CD4-positive, CD25-positive, alpha-beta regulatory T cell (primary cell): ENCODE measurements around the gene CFTR. TPM values are rescaled to one million over a fixed set of nuclear protein-coding genes. Genes with fewer than 3 reads are reported as not detected.
"Not testable (repeated sequence)": the region's sequence is repeated elsewhere in the genome, so short reads cannot be mapped to it uniquely, and the experiment has no call there.

Source experiments
- ATAC-seq, 2 donors: fragments of 150-1000 bp; cut with Tn5 transposase; one replicate each; pipeline ENCODE4 v1.10.0; 2021; ENCODE audit warnings: low read depth in 2 of 2, moderate number of reproducible peaks in 2 of 2, moderate library complexity in 1 of 2
- DNase-seq, 3 donors: peaks; one replicate each; pipeline versions ENCODE4 v3.0.0 to v3.0.0-alpha.2; 2012 to 2022; ENCODE audit warnings: mixed read lengths in 1 of 3
- H3K27ac ChIP-seq: one replicate; pipeline ENCODE4 v1.7.0; 2013; ENCODE audit warnings: mild to moderate bottlenecking, low read length; ENCODE audit not compliant: insufficient read depth, poor library complexity, severe bottlenecking
- H3K27me3 ChIP-seq: one replicate; pipeline ENCODE4 v1.7.0; 2013; ENCODE audit warnings: low read length; ENCODE audit not compliant: control insufficient read depth, insufficient read depth
- H3K36me3 ChIP-seq: one replicate; pipeline ENCODE4 v1.7.0; 2013; ENCODE audit warnings: mild to moderate bottlenecking, low read length, moderate library complexity; ENCODE audit not compliant: control insufficient read depth, insufficient read depth
- H3K4me1 ChIP-seq: 2 replicates; pipeline ENCODE4 v1.7.0; 2013; ENCODE audit warnings: mild to moderate bottlenecking, low read length; ENCODE audit not compliant: insufficient read depth, control insufficient read depth, poor library complexity, severe bottlenecking
- H3K4me3 ChIP-seq: one replicate; pipeline ENCODE4 v1.7.0; 2013; ENCODE audit warnings: low read depth, mild to moderate bottlenecking, low read length, moderate library complexity
- H3K9me3 ChIP-seq, 2 experiments: 1 replicate in 1 of 2; 2 replicates in 1 of 2; pipeline ENCODE4 v1.7.0; 2013; ENCODE audit warnings: low read length in 2 of 2, mild to moderate bottlenecking in 1 of 2, moderate library complexity in 1 of 2; ENCODE audit not compliant: control insufficient read depth in 2 of 2
- H3K27ac Mint-ChIP-seq, 3 donors: one replicate each; pipeline ENCODE4 v1.8.0; 2020 to 2022; ENCODE audit warnings: mild to moderate bottlenecking in 3 of 3, mixed read lengths in 3 of 3, moderate library complexity in 2 of 3
- H3K27me3 Mint-ChIP-seq: one replicate; pipeline ENCODE4 v1.8.0; 2022; ENCODE audit warnings: mild to moderate bottlenecking, mixed read lengths
- H3K36me3 Mint-ChIP-seq: one replicate; pipeline ENCODE4 v1.8.0; 2020; ENCODE audit warnings: mixed read lengths
- H3K4me1 Mint-ChIP-seq, 4 donors: one replicate each; pipeline ENCODE4 v1.8.0; 2020 to 2022; ENCODE audit warnings: mixed read lengths in 4 of 4, mild to moderate bottlenecking in 1 of 4
- H3K4me3 Mint-ChIP-seq, 4 donors: one replicate each; pipeline ENCODE4 v1.8.0; 2020 to 2022; ENCODE audit warnings: mild to moderate bottlenecking in 4 of 4, mixed read lengths in 4 of 4, moderate library complexity in 3 of 4
- H3K9me3 Mint-ChIP-seq, 7 donors: one replicate each; pipeline ENCODE4 v1.8.0; 2020 to 2022; ENCODE audit warnings: mixed read lengths in 7 of 7, mild to moderate bottlenecking in 3 of 7, moderate library complexity in 2 of 7
- polyA plus RNA-seq, 4 donors: library from polyadenylated mRNA; unstranded; fragments of 300-500 nt; fragmentation: Illumina TruSeq; gene quantifications; one replicate each; pipeline ENCODE4 v1.2.3, GENCODE V29; 2021
- total RNA-seq: library from RNA; stranded (reverse); gene quantifications from one replicate; pipeline ENCODE4 v1.2.3, GENCODE V29; 2022

CFTR gene
- total and polyA plus RNA-seq, 5 donors from 2014 or later = not detected

DNA sequence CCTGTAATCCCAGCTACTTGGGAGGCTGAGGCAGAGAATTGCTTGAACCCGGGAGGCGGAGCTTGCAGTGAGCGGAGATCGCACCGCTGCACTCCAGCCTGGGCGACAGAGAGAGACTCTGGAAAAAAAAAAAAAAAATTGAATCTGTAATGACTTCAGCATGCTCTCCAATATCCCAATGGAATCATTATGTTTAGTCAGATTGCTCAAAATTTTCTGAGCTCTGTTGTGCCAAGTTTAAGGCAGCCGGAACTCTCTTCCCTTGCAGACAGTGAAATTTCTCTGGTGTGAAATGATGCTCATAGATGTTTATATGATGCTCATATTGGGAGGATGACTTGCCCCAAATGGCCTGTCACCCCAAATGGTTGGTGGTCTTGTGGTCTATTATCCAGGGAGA lies 212.5 kb downstream of the CFTR start:
- Mint-ChIP-seq H3K4me1 (no peaks in the 10 kb centered on the region), H3K27ac (no peak overlapping the region), H3K9me3 (peaks cover 0 to 7% (median 1%) of the 10 kb centered on the region in 7 donors), H3K4me3 (no peak overlapping the region), H3K36me3 (no peaks in the 10 kb centered on the region), H3K27me3 (no peaks in the 10 kb centered on the region)
- DNase-seq (no peak), ATAC-seq (no peak)
- Histone ChIP-seq H3K9me3 (no peaks in the 10 kb centered on the region), H3K4me3 (no peak overlapping the region), H3K36me3 (no peaks in the 10 kb centered on the region), H3K27ac (no peak overlapping the region), H3K27me3 (no peaks in the 10 kb centered on the region), H3K4me1 (no peaks in the 10 kb centered on the region)

DNA sequence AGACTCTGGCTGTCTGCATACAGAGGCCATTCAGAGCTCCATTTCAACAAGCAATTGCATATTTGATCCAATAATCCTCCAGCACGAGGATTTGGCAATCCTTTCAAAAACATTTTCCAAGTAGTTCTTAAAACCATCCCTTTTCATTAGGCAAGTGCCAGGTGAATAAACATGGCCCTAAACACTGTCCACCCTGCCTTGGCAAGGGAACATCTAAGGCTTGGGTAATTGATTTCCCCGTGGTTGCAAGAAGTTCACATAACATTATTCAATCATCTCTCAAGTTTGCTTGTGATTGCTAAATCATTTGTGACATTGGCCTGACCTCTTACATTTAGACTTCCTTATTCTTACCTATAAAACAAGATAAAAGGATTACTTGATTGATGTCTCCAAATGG lies 218.2 kb downstream of the CFTR start:
- no peak overlapping the region for H3K4me3 Mint-ChIP-seq
- no peaks in the 10 kb centered on the region for H3K36me3 ChIP-seq
- H3K27ac Mint-ChIP-seq = no peak overlapping the region
- H3K27ac ChIP-seq = no peak overlapping the region
- no peaks in the 10 kb centered on the region for H3K36me3 Mint-ChIP-seq
- no peaks in the 10 kb centered on the region for H3K4me1 Mint-ChIP-seq
- no peaks in the 10 kb centered on the region for H3K9me3 ChIP-seq
- H3K27me3 Mint-ChIP-seq = no peaks in the 10 kb centered on the region
- ATAC-seq (no peak), DNase-seq (no peak)
- H3K27me3 ChIP-seq = no peaks in the 10 kb centered on the region
- H3K4me3 ChIP-seq = no peak overlapping the region
- no peaks in the 10 kb centered on the region for H3K4me1 ChIP-seq
- peaks cover 0 to 4% (median 2%) of the 10 kb centered on the region in 7 donors for H3K9me3 Mint-ChIP-seq

GRCh38 chr7:117704063-117704462 lies 224.2 kb downstream of the CFTR start:
- Mint-ChIP-seq H3K27me3 (no peaks in the 10 kb centered on the region), H3K36me3 (no peaks in the 10 kb centered on the region), H3K4me3 (no peak overlapping the region), H3K9me3 (peaks cover 0 to 4% (median 0%) of the 10 kb centered on the region in 7 donors), H3K27ac (no peak overlapping the region), H3K4me1 (no peaks in the 10 kb centered on the region)
- Histone ChIP-seq H3K27ac (no peak overlapping the region), H3K4me1 (no peaks in the 10 kb centered on the region), H3K36me3 (no peaks in the 10 kb centered on the region), H3K4me3 (no peak overlapping the region), H3K9me3 (no peaks in the 10 kb centered on the region), H3K27me3 (no peaks in the 10 kb centered on the region)
- DNase-seq (no peak), ATAC-seq (no peak)

GRCh38 chr7:117705630-117706029 lies 225.8 kb downstream of the CFTR start:
- H3K4me3 ChIP-seq = no peak overlapping the region
- Mint-ChIP-seq H3K4me1 (no peaks in the 10 kb centered on the region), H3K27ac (no peak overlapping the region), H3K27me3 (no peaks in the 10 kb centered on the region), H3K4me3 (no peak overlapping the region), H3K9me3 (peaks cover 0 to 4% (median 0%) of the 10 kb centered on the region in 7 donors), H3K36me3 (no peaks in the 10 kb centered on the region)
- no peaks in the 10 kb centered on the region for H3K36me3 ChIP-seq
- H3K27ac ChIP-seq = no peak overlapping the region
- H3K27me3 ChIP-seq = no peaks in the 10 kb centered on the region
- ATAC-seq = no peak
- DNase-seq = no peak
- H3K9me3 ChIP-seq = no peaks in the 10 kb centered on the region
- H3K4me1 ChIP-seq = no peaks in the 10 kb centered on the region

DNA sequence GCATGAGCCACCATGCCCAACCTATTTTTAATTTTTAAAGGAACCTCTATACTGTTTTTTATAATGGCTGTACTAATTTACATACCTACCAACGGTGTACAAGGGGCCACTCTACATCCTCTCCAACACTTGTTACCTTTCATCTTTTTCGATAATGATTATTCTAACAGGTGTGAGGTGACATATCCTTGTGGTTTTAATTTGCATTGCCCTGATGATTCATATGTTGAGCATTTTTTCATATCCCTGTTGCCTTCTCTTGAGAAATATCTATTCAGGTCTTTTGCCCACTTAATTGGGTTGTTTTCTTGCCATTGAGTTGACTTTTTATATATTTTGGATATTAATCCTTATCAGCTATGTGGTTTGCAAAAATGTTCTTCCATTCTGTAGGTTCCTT lies 226.4 kb downstream of the CFTR start:
- Mint-ChIP-seq H3K9me3 (peaks cover 0 to 4% (median 0%) of the 10 kb centered on the region in 7 donors), H3K4me3 (no peak overlapping the region), H3K4me1 (no peaks in the 10 kb centered on the region), H3K27me3 (no peaks in the 10 kb centered on the region), H3K27ac (no peak overlapping the region), H3K36me3 (no peaks in the 10 kb centered on the region)
- Histone ChIP-seq H3K4me1 (no peaks in the 10 kb centered on the region), H3K4me3 (no peak overlapping the region), H3K36me3 (no peaks in the 10 kb centered on the region), H3K27me3 (no peaks in the 10 kb centered on the region), H3K27ac (no peak overlapping the region), H3K9me3 (no peaks in the 10 kb centered on the region)
- DNase-seq = no peak
- ATAC-seq = no peak

DNA sequence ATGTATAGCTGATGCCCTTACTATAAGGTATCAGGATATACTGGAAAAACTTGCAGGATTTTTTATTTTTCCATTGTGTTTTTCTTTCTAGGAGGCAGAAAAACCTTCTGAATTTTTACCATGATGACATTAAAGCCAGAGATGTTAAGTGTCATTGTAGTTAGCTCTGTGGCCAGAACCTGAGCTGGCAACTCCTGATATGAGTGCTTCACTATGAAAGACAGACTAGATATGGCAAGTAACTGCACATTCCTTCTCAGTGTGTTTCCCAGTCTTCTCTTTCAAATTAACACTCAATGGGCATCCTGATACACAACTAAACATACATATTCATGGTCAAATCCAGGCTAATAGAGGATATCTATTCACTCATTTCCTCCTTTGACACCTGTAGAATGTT lies 227.3 kb downstream of the CFTR start:
- Mint-ChIP-seq H3K4me3 (no peak overlapping the region), H3K9me3 (peaks cover 0 to 4% (median 0%) of the 10 kb centered on the region in 7 donors), H3K4me1 (no peaks in the 10 kb centered on the region), H3K36me3 (no peaks in the 10 kb centered on the region), H3K27me3 (no peaks in the 10 kb centered on the region), H3K27ac (no peak overlapping the region)
- DNase-seq (no peak), ATAC-seq (no peak)
- H3K27ac ChIP-seq = no peak overlapping the region
- H3K9me3 ChIP-seq = no peaks in the 10 kb centered on the region
- H3K27me3 ChIP-seq = no peaks in the 10 kb centered on the region
- H3K36me3 ChIP-seq = no peaks in the 10 kb centered on the region
- H3K4me3 ChIP-seq = no peak overlapping the region
- H3K4me1 ChIP-seq = no peaks in the 10 kb centered on the region

GRCh38 chr7:117708173-117708572 lies 228.3 kb downstream of the CFTR start:
- not testable (repeated sequence) for H3K4me1 Mint-ChIP-seq, H3K27me3 ChIP-seq, H3K36me3 ChIP-seq, H3K9me3 Mint-ChIP-seq, H3K9me3 ChIP-seq, H3K4me3 ChIP-seq, H3K4me1 ChIP-seq, ATAC-seq, H3K27ac Mint-ChIP-seq, H3K4me3 Mint-ChIP-seq, H3K27me3 Mint-ChIP-seq, H3K27ac ChIP-seq, DNase-seq, H3K36me3 Mint-ChIP-seq

DNA sequence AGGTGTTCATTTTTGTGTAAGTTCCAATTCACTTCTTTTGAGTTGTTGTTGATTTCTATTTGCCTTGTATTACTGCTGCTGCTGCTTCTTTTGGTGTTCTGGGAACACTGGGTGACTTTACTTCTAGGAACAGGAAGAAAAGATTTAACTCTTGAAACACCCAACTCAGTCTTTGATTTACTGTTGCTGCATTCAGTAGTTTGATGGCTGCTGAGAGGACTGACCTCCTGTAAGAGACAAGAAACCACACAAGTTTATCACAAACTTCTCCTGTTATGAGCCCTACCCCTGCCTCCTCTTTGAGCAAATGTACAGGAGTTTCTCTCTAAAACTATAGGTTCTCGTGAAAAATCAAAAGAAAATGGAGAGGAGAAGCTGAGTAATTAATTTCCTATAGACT lies 231.7 kb downstream of the CFTR start:
- DNase-seq = peak in 1 of 3 donors; percentile 42
- H3K4me3 ChIP-seq = no peak overlapping the region
- H3K36me3 ChIP-seq = no peaks in the 10 kb centered on the region
- no peaks in the 10 kb centered on the region for H3K9me3 ChIP-seq
- H3K4me3 Mint-ChIP-seq = no peak overlapping the region
- H3K4me1 ChIP-seq = no peaks in the 10 kb centered on the region
- H3K27me3 ChIP-seq = no peaks in the 10 kb centered on the region
- no peaks in the 10 kb centered on the region for H3K9me3 Mint-ChIP-seq
- no peak for ATAC-seq
- H3K36me3 Mint-ChIP-seq = no peaks in the 10 kb centered on the region
- no peaks in the 10 kb centered on the region for H3K27me3 Mint-ChIP-seq
- H3K4me1 Mint-ChIP-seq = no peaks in the 10 kb centered on the region
- H3K27ac ChIP-seq = no peak overlapping the region
- no peak overlapping the region for H3K27ac Mint-ChIP-seq
